Prostate gland (tissue), 2 donors: Measurements from ENCODE around the gene CHORDC1. TPM values are rescaled to one million over a fixed set of nuclear protein-coding genes. Genes with fewer than 3 reads are reported as not detected.

Source experiments
- DNase-seq: peaks from one replicate; pipeline ENCODE4 v3.0.0-alpha.2; 2019; ENCODE audit warnings: low spot score
- H3K27ac ChIP-seq, 2 donors: fragments of 200-600 bp; sonication (generic); 2 replicates each; pipeline ENCODE4 v1.5.1; 2017 to 2019
- H3K27me3 ChIP-seq: fragments of 200-600 bp; sonication (generic); replicated peaks from 2 replicates; pipeline ENCODE4 v1.5.1; 2019; ENCODE audit not compliant: insufficient read depth
- H3K36me3 ChIP-seq, 2 donors: fragments of 200-600 bp; sonication (generic); 1 replicate in 1 of 2; 2 replicates in 1 of 2; pipeline versions ENCODE4 v1.5.1 to v1.8.1; 2017 to 2019
- H3K4me1 ChIP-seq: fragments of 200-600 bp; sonication (generic); replicated peaks from 2 replicates; pipeline ENCODE4 v1.5.1; 2019
- H3K4me3 ChIP-seq, 2 donors: fragments of 200-600 bp; sonication (generic); 2 replicates each; pipeline ENCODE4 v1.5.1; 2017 to 2019
- H3K9me3 ChIP-seq: fragments of 200-600 bp; sonication (generic); 2 replicates; pipeline ENCODE4 v1.5.1; 2017
- POLR2A ChIP-seq: fragments of 450-650 bp; IDR thresholded peaks from one replicate; pipeline ENCODE4 v1.6.1; 2016; ENCODE audit warnings: antibody characterized with exemption, mild to moderate bottlenecking
- POLR2AphosphoS5 ChIP-seq: sonication (generic); formaldehyde crosslinking; IDR thresholded peaks from one replicate; pipeline ENCODE4 v1.6.1; 2017; ENCODE audit warnings: antibody characterized with exemption
- WGBS: methylation state at CpG from one replicate; pipeline ENCODE4 v1.1.5; 2018; 5-methylcytosine and 5-hydroxymethylcytosine counted together
- intact Hi-C: fragments of 100-400 bp; cut with DNase I; formaldehyde crosslinking; loops from one replicate; pipeline ENCODE4 v1.14.2; 2022
- total RNA-seq, 2 donors: library from RNA; depleted of rRNA; stranded (reverse); fragments of >200 nt; gene quantifications; one replicate each; pipeline ENCODE4 v1.1.0, GENCODE V29; 2016
- TF ChIP-seq, protein P1 (sequence below), 4 experiments: fragments of 200-600 bp in 2 of 4; fragments of 450-650 bp in 2 of 4; sonication (generic) in 2 of 4; IDR thresholded peaks; 1 replicate in 3 of 4; 2 replicates in 1 of 4; pipeline ENCODE4 v1.5.1; 2016 to 2019; ENCODE audit warnings: antibody characterized with exemption in 4 of 4, mild to moderate bottlenecking in 2 of 4, moderate library complexity in 2 of 4

Gene CHORDC1
- total RNA-seq, 2 donors from 2014 or later, result 32.0 to 45.8 TPM

DNA sequence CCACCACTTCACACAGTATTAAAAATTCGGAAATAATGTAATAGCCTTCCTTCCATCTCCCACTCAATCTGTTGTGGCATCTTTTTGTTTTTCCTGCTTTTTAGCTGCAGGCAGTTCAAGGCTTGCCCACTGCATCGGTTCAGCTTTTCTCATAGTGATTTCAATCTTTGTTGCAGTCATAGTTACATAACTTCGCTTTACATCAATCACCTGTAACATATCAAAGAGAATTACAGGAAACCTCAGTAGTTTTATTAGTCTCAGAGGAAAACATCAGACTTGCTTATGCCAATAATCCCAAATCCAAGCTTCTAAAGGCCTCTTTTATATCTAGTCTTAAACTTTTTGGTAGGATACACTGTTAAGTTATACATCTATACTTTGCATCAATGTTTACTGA lies 20.5 kb downstream of the CHORDC1 start:
- Histone ChIP-seq H3K9me3 (no peaks in the 10 kb centered on the region), H3K27ac (no peak overlapping the region), H3K36me3 (no peaks in the 10 kb centered on the region), H3K27me3 (no peaks in the 10 kb centered on the region), H3K4me3 (no peak overlapping the region), H3K4me1 (no peaks in the 10 kb centered on the region)
- TF ChIP-seq, protein P1, sequence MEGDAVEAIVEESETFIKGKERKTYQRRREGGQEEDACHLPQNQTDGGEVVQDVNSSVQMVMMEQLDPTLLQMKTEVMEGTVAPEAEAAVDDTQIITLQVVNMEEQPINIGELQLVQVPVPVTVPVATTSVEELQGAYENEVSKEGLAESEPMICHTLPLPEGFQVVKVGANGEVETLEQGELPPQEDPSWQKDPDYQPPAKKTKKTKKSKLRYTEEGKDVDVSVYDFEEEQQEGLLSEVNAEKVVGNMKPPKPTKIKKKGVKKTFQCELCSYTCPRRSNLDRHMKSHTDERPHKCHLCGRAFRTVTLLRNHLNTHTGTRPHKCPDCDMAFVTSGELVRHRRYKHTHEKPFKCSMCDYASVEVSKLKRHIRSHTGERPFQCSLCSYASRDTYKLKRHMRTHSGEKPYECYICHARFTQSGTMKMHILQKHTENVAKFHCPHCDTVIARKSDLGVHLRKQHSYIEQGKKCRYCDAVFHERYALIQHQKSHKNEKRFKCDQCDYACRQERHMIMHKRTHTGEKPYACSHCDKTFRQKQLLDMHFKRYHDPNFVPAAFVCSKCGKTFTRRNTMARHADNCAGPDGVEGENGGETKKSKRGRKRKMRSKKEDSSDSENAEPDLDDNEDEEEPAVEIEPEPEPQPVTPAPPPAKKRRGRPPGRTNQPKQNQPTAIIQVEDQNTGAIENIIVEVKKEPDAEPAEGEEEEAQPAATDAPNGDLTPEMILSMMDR (IDR thresholded peaks at IDR 0.05), result no peak
- no peak for TF ChIP-seq POLR2A
- TF ChIP-seq POLR2AphosphoS5, result no peak
- DNase-seq, result no peak
- 38% methylated on average over 3 of the region's 3 CpGs for WGBS
- intact Hi-C loops, result no loop called here

DNA sequence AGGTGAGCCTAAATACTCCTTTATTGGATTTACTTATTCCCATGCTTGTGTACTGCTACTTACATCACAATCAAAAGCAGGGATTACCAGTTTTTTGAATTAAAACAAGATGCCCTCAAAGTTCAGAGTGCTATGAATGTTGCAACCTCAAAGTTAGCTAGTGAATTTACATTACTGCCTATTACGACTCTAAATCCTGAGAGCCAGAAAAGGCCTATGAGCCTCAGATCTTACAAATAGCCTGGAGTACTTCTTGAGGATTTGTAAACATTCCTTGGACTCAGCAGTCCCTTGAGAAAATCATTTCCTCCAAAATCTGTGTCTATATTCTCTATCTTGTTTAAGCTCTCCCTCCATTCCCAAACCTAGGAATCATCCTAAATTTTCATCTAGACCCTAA lies 25.5 kb downstream of the CHORDC1 start:
- no peaks in the 10 kb centered on the region for H3K27me3 ChIP-seq
- no peak overlapping the region for H3K4me3 ChIP-seq
- H3K9me3 ChIP-seq, result no peaks in the 10 kb centered on the region
- H3K4me1 ChIP-seq, result no peaks in the 10 kb centered on the region
- intact Hi-C loops, result no loop called here
- H3K27ac ChIP-seq, result no peak overlapping the region
- DNase-seq, result no peak
- WGBS, result 74% methylated on average over 1 of the region's 1 CpG
- no peaks in the 10 kb centered on the region for H3K36me3 ChIP-seq
- TF ChIP-seq POLR2AphosphoS5 (no peak), POLR2A (no peak)
- TF ChIP-seq, protein P1 (IDR thresholded peaks at IDR 0.05), result no peak

- no peaks in the 10 kb centered on the region for H3K27me3 ChIP-seq
- 93% methylated on average over 4 of the region's 4 CpGs for WGBS
- no peak for TF ChIP-seq POLR2AphosphoS5
- TF ChIP-seq, protein P1 (IDR thresholded peaks at IDR 0.05), result no peak
- no peak for TF ChIP-seq POLR2A
These were observed 29.8 kb downstream of the CHORDC1 start for GRCh38 chr11:90192869-90193582.

DNA sequence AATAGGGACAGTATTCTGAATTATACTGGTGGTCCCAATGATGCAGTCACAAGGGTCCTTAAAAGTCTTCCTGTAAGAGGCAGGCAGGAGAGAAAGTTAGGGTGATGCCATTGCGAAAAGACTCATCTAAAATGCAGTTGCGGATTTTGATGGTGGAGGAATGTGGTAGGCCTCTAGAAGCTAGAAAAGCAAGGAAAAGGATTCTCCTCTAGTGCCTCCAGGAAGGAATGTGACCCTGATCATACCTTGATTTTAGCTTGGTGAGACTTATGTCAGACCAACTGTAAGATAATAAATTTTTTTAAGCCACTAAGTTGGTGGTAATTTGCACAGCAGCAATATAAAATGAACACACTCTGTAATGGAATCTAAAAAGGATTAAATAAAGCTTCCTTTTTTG lies 33.8 kb downstream of the CHORDC1 start:
- 100% methylated on average over 2 of the region's 2 CpGs for WGBS
- intact Hi-C loops, result no loop called here
- no peak for DNase-seq

More at GRCh38 chr11:90192869-90193582, 29.8 kb downstream of the CHORDC1 start:
- Histone ChIP-seq H3K4me1 (no peaks in the 10 kb centered on the region), H3K9me3 (no peaks in the 10 kb centered on the region), H3K36me3 (no peaks in the 10 kb centered on the region), H3K27ac (no peak overlapping the region), H3K4me3 (no peak overlapping the region)
- intact Hi-C loops, result no loop called here
- no peak for DNase-seq

More for the DNA sequence above, 33.8 kb downstream of the CHORDC1 start:
- H3K9me3 ChIP-seq, result no peaks in the 10 kb centered on the region
- H3K27ac ChIP-seq, result no peak overlapping the region
- TF ChIP-seq, protein P1 (IDR thresholded peaks at IDR 0.05), result no peak
- no peak for TF ChIP-seq POLR2AphosphoS5
- no peak for TF ChIP-seq POLR2A
- no peaks in the 10 kb centered on the region for H3K4me1 ChIP-seq
- no peak overlapping the region for H3K4me3 ChIP-seq
- H3K27me3 ChIP-seq, result no peaks in the 10 kb centered on the region
- H3K36me3 ChIP-seq, result no peaks in the 10 kb centered on the region
